ENCODE data around the gene DUSP16. TPM values are rescaled to one million over a fixed set of nuclear protein-coding genes. Genes with fewer than 3 reads are reported as not detected.

The DUSP16 gene
- total RNA-seq, 3 donors from 2014 or later (not counting 1 experiment from before 2014, with no cell fraction given) = 6.9 to 19.9 (median 10.0) TPM

GRCh38 chr12:12486661-12487240 lies 75.9 kb downstream of the DUSP16 start:
- H3K36me3 Mint-ChIP-seq = no peaks in the 10 kb centered on the region

GRCh38 chr12:12483438-12483837 lies 79.2 kb downstream of the DUSP16 start:
- no peaks in the 10 kb centered on the region for H3K27me3 Mint-ChIP-seq (ENCODE audit: low read depth in 2 of 2)

More at GRCh38 chr12:12486661-12487240, 75.9 kb downstream of the DUSP16 start:
- WGBS (ENCODE audit: insufficient coverage) = 70% methylated on average over 6 of the region's 6 CpGs
- no peaks in the 10 kb centered on the region for H3K9me3 Mint-ChIP-seq
- Histone ChIP-seq H3K27ac (ENCODE audit: low read length) (no peak overlapping the region), H3K4me3 (ENCODE audit: low read length) (no peak overlapping the region), H3K27me3 (ENCODE audit: control insufficient read depth, insufficient read depth, low read length) (no peaks in the 10 kb centered on the region), H3K36me3 (ENCODE audit: control insufficient read depth, insufficient read depth, low read length) (no peaks in the 10 kb centered on the region), H3K4me1 (ENCODE audit: control insufficient read depth, insufficient read depth, low read length) (peaks cover 7% of the 10 kb centered on the region), H3K9me3 (ENCODE audit: control insufficient read depth, insufficient read depth, low read length) (no peaks in the 10 kb centered on the region)
- no peak for TF ChIP-seq CTCF (IDR thresholded peaks at IDR 0.05)
- H3K27me3 Mint-ChIP-seq (ENCODE audit: low read depth in 2 of 2) = no peaks in the 10 kb centered on the region
- ATAC-seq (peak in 1 of 3 donors; percentile 38), DNase-seq (no peak)
- intact Hi-C loops (cut with micrococcal nuclease) = no loop called here
- H3K27ac Mint-ChIP-seq = peak overlapping the region in 1 of 2 donors; percentile 17
- H3K4me1 Mint-ChIP-seq = peaks cover 0 to 7% of the 10 kb centered on the region in 2 donors
- H3K4me3 Mint-ChIP-seq = no peak overlapping the region

GRCh38 chr12:12482959-12483358 lies 79.7 kb downstream of the DUSP16 start:
- Mint-ChIP-seq H3K4me1 (peaks cover 0 to 11% of the 10 kb centered on the region in 2 donors), H3K36me3 (no peaks in the 10 kb centered on the region), H3K27ac (peak overlapping the region in 1 of 2 donors; percentile 24), H3K27me3 (ENCODE audit: low read depth in 2 of 2) (no peaks in the 10 kb centered on the region), H3K9me3 (no peaks in the 10 kb centered on the region), H3K4me3 (no peak overlapping the region)
- Histone ChIP-seq H3K36me3 (ENCODE audit: control insufficient read depth, insufficient read depth, low read length) (peaks cover 2% of the 10 kb centered on the region), H3K4me1 (ENCODE audit: control insufficient read depth, insufficient read depth, low read length) (peaks cover 7% of the 10 kb centered on the region), H3K9me3 (ENCODE audit: control insufficient read depth, insufficient read depth, low read length) (no peaks in the 10 kb centered on the region), H3K27me3 (ENCODE audit: control insufficient read depth, insufficient read depth, low read length) (no peaks in the 10 kb centered on the region), H3K4me3 (ENCODE audit: low read length) (peak overlapping the region; percentile 3), H3K27ac (ENCODE audit: low read length) (peak overlapping the region; percentile 74)
- intact Hi-C loops (cut with micrococcal nuclease) = no loop called here
- WGBS (ENCODE audit: insufficient coverage) = 86% methylated on average over 6 of the region's 6 CpGs
- TF ChIP-seq CTCF (IDR thresholded peaks at IDR 0.05) = no peak
- ATAC-seq (no peak), DNase-seq (no peak)

More at GRCh38 chr12:12483438-12483837, 79.2 kb downstream of the DUSP16 start:
- H3K27ac Mint-ChIP-seq = peak overlapping the region in 1 of 2 donors; percentile 24
- peaks cover 2% of the 10 kb centered on the region for H3K36me3 ChIP-seq (ENCODE audit: control insufficient read depth, insufficient read depth, low read length)
- DNase-seq (no peak), ATAC-seq (no peak)
- TF ChIP-seq CTCF (IDR thresholded peaks at IDR 0.05) = no peak
- intact Hi-C loops (cut with micrococcal nuclease) = no loop called here
- H3K36me3 Mint-ChIP-seq = no peaks in the 10 kb centered on the region
- H3K4me3 Mint-ChIP-seq = no peak overlapping the region
- no peak overlapping the region for H3K4me3 ChIP-seq (ENCODE audit: low read length)
- no peaks in the 10 kb centered on the region for H3K9me3 ChIP-seq (ENCODE audit: control insufficient read depth, insufficient read depth, low read length)
- H3K9me3 Mint-ChIP-seq = no peaks in the 10 kb centered on the region
- H3K4me1 Mint-ChIP-seq = peaks cover 0 to 11% of the 10 kb centered on the region in 2 donors
- no peaks in the 10 kb centered on the region for H3K27me3 ChIP-seq (ENCODE audit: control insufficient read depth, insufficient read depth, low read length)
- H3K27ac ChIP-seq (ENCODE audit: low read length) = peak overlapping the region; percentile 50
- H3K4me1 ChIP-seq (ENCODE audit: control insufficient read depth, insufficient read depth, low read length) = peaks cover 7% of the 10 kb centered on the region
- 65% methylated on average over 3 of the region's 3 CpGs for WGBS (ENCODE audit: insufficient coverage)
